PC-3 (cell line): ENCODE data around the gene PRADC1. TPM values are rescaled to one million over a fixed set of nuclear protein-coding genes. Genes with fewer than 3 reads are reported as not detected.
"Not testable (repeated sequence)": the region's sequence is repeated elsewhere in the genome, so short reads cannot be mapped to it uniquely, and the experiment has no call there.

ENCODE experiments used
- ATAC-seq: fragments of 200-7000 bp; cut with Tn5 transposase; 2 replicates; pipeline ENCODE4 v1.9.1; 2020; ENCODE audit warnings: mild to moderate bottlenecking, moderate library complexity
- BruUV-seq: library from RNA; stranded (reverse); fragments of 400-500 nt; replicated peaks from 2 replicates; lab custom pipeline; 2021; lab: Mats Ljungman, UMichigan
- CTCF ChIA-PET: fragments of 300-600 bp; sonication (Branson Sonifier 250); formaldehyde crosslinking; loops from one replicate; lab custom pipeline; 2022; ENCODE audit warnings: antibody characterized with exemption; lab: Charles Lee
- POLR2A ChIA-PET: fragments of 300-600 bp; sonication (Branson Sonifier 250); formaldehyde crosslinking; loops from one replicate; lab custom pipeline; 2022; ENCODE audit warnings: antibody characterized with exemption; ENCODE audit not compliant: unreplicated experiment; lab: Charles Lee
- DNase-seq: peaks from one replicate; pipeline ENCODE4 v3.0.0-alpha.2; 2015
- H2AFZ ChIP-seq: fragments of 300-600 bp; sonication (generic); 2 replicates; pipeline ENCODE4 v1.6.0; 2016; ENCODE audit warnings: antibody characterized with exemption, low read length
- H3F3A ChIP-seq: fragments of 300-600 bp; sonication (generic); one replicate; pipeline ENCODE4 v1.6.0; 2017; ENCODE audit warnings: antibody characterized with exemption, low read length, control low read depth, mild to moderate bottlenecking; ENCODE audit not compliant: unreplicated experiment
- H3K27ac ChIP-seq: fragments of 300-600 bp; sonication (generic); 2 replicates; pipeline ENCODE4 v1.5.1; 2016; ENCODE audit warnings: mild to moderate bottlenecking, low read length
- H3K27me3 ChIP-seq: fragments of 300-600 bp; sonication (generic); 2 replicates; pipeline ENCODE4 v1.6.1; 2016; ENCODE audit warnings: low read length, mixed read lengths
- H3K36me3 ChIP-seq: fragments of 300-600 bp; sonication (generic); 2 replicates; pipeline ENCODE4 v1.6.1; 2016; ENCODE audit warnings: low read depth, mixed run types, low read length, mixed read lengths
- H3K4me1 ChIP-seq: fragments of 300-600 bp; sonication (generic); 2 replicates; pipeline ENCODE4 v1.5.1; 2016; ENCODE audit warnings: low read length; ENCODE audit not compliant: insufficient read depth
- H3K4me2 ChIP-seq: fragments of 300-600 bp; sonication (generic); 2 replicates; pipeline ENCODE4 v1.6.0; 2016; ENCODE audit warnings: low read length
- H3K4me3 ChIP-seq: fragments of 300-600 bp; sonication (generic); 2 replicates; pipeline ENCODE4 v1.5.1; 2016; ENCODE audit warnings: mild to moderate bottlenecking, low read length, mixed read lengths
- H3K79me2 ChIP-seq: fragments of 300-600 bp; sonication (generic); 2 replicates; pipeline ENCODE4 v1.6.1; 2017; ENCODE audit warnings: low read length, mixed read lengths
- H3K9ac ChIP-seq: fragments of 300-600 bp; sonication (generic); 2 replicates; pipeline ENCODE4 v1.6.0; 2016; ENCODE audit warnings: mild to moderate bottlenecking, low read length
- H3K9me2 ChIP-seq: fragments of 300-600 bp; sonication (generic); replicated peaks from 2 replicates; pipeline ENCODE4 v1.6.1; 2016; ENCODE audit warnings: mixed run types, low read length, mixed read lengths
- H3K9me3 ChIP-seq: fragments of 300-600 bp; sonication (generic); 2 replicates; pipeline ENCODE4 v1.6.1; 2016; ENCODE audit warnings: low read length, mixed read lengths
- H4K20me1 ChIP-seq: fragments of 300-600 bp; sonication (generic); 2 replicates; pipeline ENCODE4 v1.6.1; 2016; ENCODE audit warnings: low read length, mixed read lengths
- CTCF ChIP-seq: fragments of 300-600 bp; sonication (generic); conservative IDR thresholded peaks from 2 replicates; pipeline ENCODE4 v1.5.1; 2017; ENCODE audit warnings: antibody characterized with exemption, low read depth, mild to moderate bottlenecking, low read length
- EZH2 ChIP-seq: fragments of 300-600 bp; sonication (generic); IDR thresholded peaks from one replicate; pipeline ENCODE4 v1.6.1; 2017; ENCODE audit warnings: antibody characterized with exemption, mild to moderate bottlenecking, low read length; ENCODE audit not compliant: unreplicated experiment
- EZH2phosphoT487 ChIP-seq: fragments of 300-600 bp; sonication (generic); IDR thresholded peaks from 2 replicates; pipeline ENCODE4 v1.6.1; 2018; ENCODE audit warnings: mild to moderate bottlenecking, antibody characterized with exemption, low read length, borderline replicate concordance
- intact Hi-C: fragments of 100-400 bp; cut with micrococcal nuclease; formaldehyde crosslinking; loops from 2 replicates; pipeline ENCODE4 v1.9.0; 2023
- total RNA-seq: library from RNA; depleted of rRNA; stranded (reverse); fragments of >200 nt; gene quantifications from 2 replicates; pipeline ENCODE4 v1.2.3, GENCODE V29; 2014

Gene PRADC1
- total RNA-seq, 1 experiment from 2014 or later = 62.5 TPM

GRCh38 chr2:73202156-73203054 lies 30.6 kb downstream of the PRADC1 start, which contains the start of gene NOTO:
Gene NOTO (plus strand): TSS chr2:73202574. CDS start chr2:73202667, 93 bp downstream.
- H3K9ac ChIP-seq = no peak within 1 kb of the TSS
- no peaks in the 10 kb centered on the region for H3K79me2 ChIP-seq
- peak; percentile 68 for ATAC-seq
- H3K4me3 ChIP-seq = peak within 1 kb of the TSS; percentile 55
- POLR2A ChIA-PET = no interaction called here
- CTCF ChIA-PET = no interaction called here
- peak; percentile 63; the same call in 1 of the 2 replicates for TF ChIP-seq EZH2phosphoT487
- TF ChIP-seq CTCF = no peak
- TF ChIP-seq EZH2 = peak; percentile 88
- no peak for DNase-seq
- no peaks in the 10 kb centered on the region for H3K36me3 ChIP-seq
- no peaks in the 10 kb centered on the region for H3K9me3 ChIP-seq
- H3K9me2 ChIP-seq = no peaks in the 10 kb centered on the region
- peaks cover 52% of the 10 kb centered on the region for H3K27me3 ChIP-seq
- intact Hi-C loops = no loop called here
- H2AFZ ChIP-seq = peak within 1 kb of the TSS; percentile 70
- H4K20me1 ChIP-seq = no peaks in the 10 kb centered on the region
- peaks cover 3% of the 10 kb centered on the region; the same call in 1 of the 2 replicates for H3K4me1 ChIP-seq
- peak within 1 kb of the TSS; percentile 81 for H3K4me2 ChIP-seq
- no peak within 1 kb of the TSS for H3K27ac ChIP-seq
- no peaks in the 10 kb centered on the region for H3F3A ChIP-seq
- BruUV-seq = no TSS peak

GRCh38 chr2:73200281-73200680 lies 32.8 kb downstream of the PRADC1 start:
- H3K9me2 ChIP-seq, H3F3A ChIP-seq, POLR2A ChIA-PET, CTCF ChIA-PET, H3K27ac ChIP-seq, H2AFZ ChIP-seq, H4K20me1 ChIP-seq, H3K79me2 ChIP-seq, H3K4me3 ChIP-seq, BruUV-seq, H3K9ac ChIP-seq, H3K36me3 ChIP-seq, H3K4me2 ChIP-seq, H3K9me3 ChIP-seq, intact Hi-C loops, H3K4me1 ChIP-seq: not testable (repeated sequence)
- H3K27me3 ChIP-seq = peaks cover 66% of the 10 kb centered on the region
- DNase-seq = peak; percentile 49
- ATAC-seq = peak; percentile 38

GRCh38 chr2:73197579-73197978 lies 35.5 kb downstream of the PRADC1 start:
- Histone ChIP-seq H3K9me3 (no peaks in the 10 kb centered on the region), H3K9ac (no peak overlapping the region), H3K27me3 (peaks cover 49% of the 10 kb centered on the region), H3K79me2 (no peaks in the 10 kb centered on the region), H3K4me2 (no peak overlapping the region), H3K27ac (no peak overlapping the region), H2AFZ (no peak overlapping the region), H4K20me1 (no peaks in the 10 kb centered on the region), H3K4me3 (no peak overlapping the region), H3K9me2 (no peaks in the 10 kb centered on the region), H3F3A (no peaks in the 10 kb centered on the region), H3K4me1 (peaks cover 1% of the 10 kb centered on the region; the same call in 1 of the 2 replicates), H3K36me3 (no peaks in the 10 kb centered on the region)
- intact Hi-C loops = no loop called here
- TF ChIP-seq CTCF (no peak), EZH2phosphoT487 (no peak), EZH2 (no peak)
- no peak for DNase-seq
- no peak for ATAC-seq
- ChIA-PET POLR2A (no interaction called here), CTCF (no interaction called here)
- no TSS peak for BruUV-seq
